Ishikawa (cell line): ENCODE measurements around the gene TFCP2L1.

Source experiments
- CEBPB ChIP-seq: IDR thresholded peaks from 2 replicates; pipeline ENCODE4 v1.6.1; 2012
- CREB1 ChIP-seq: IDR thresholded peaks from 2 replicates; pipeline ENCODE4 v1.6.1; 2012; ENCODE audit warnings: low read depth
- EGR1 ChIP-seq: IDR thresholded peaks from 2 replicates; pipeline ENCODE4 v1.6.1; 2012
- EP300 ChIP-seq: IDR thresholded peaks from 2 replicates; pipeline ENCODE4 v1.6.1; 2012; ENCODE audit warnings: borderline replicate concordance
- FOXM1 ChIP-seq: IDR thresholded peaks from 2 replicates; pipeline ENCODE4 v1.6.1; 2012; ENCODE audit warnings: low read depth, borderline replicate concordance
- MAX ChIP-seq: IDR thresholded peaks from 2 replicates; pipeline ENCODE4 v1.6.1; 2012
- NFIC ChIP-seq: IDR thresholded peaks from 2 replicates; pipeline ENCODE4 v1.6.1; 2012
- RAD21 ChIP-seq: IDR thresholded peaks from 2 replicates; pipeline ENCODE4 v1.6.1; 2012; ENCODE audit warnings: low read depth
- REST ChIP-seq: IDR thresholded peaks from 2 replicates; pipeline ENCODE4 v1.6.1; 2012; ENCODE audit warnings: low read depth, mild to moderate bottlenecking
- TAF1 ChIP-seq: IDR thresholded peaks from 2 replicates; pipeline ENCODE4 v1.6.1; 2012; ENCODE audit warnings: low read depth, mild to moderate bottlenecking
- TCF12 ChIP-seq: IDR thresholded peaks from 2 replicates; pipeline ENCODE4 v1.6.1; 2012; ENCODE audit warnings: low read depth
- TEAD4 ChIP-seq: IDR thresholded peaks from 2 replicates; pipeline ENCODE4 v1.6.1; 2012
- USF1 ChIP-seq: IDR thresholded peaks from 2 replicates; pipeline ENCODE4 v1.6.1; 2012
- YY1 ChIP-seq: IDR thresholded peaks from 2 replicates; pipeline ENCODE4 v1.6.1; 2012; ENCODE audit warnings: low read depth
- ZBTB7A ChIP-seq: IDR thresholded peaks from 2 replicates; pipeline ENCODE4 v1.6.1; 2012; ENCODE audit warnings: low read depth

TFCP2L1 gene

GRCh38 chr2:121187351-121187981, 97.5 kb downstream of the TFCP2L1 start:
- TF ChIP-seq CEBPB (no peak), MAX (no peak), TAF1 (no peak), EGR1 (no peak), CREB1 (no peak), RAD21 (no peak), ZBTB7A (no peak), TCF12 (no peak), EP300 (no peak), REST (no peak), TEAD4 (no peak), YY1 (no peak), NFIC (no peak)

DNA sequence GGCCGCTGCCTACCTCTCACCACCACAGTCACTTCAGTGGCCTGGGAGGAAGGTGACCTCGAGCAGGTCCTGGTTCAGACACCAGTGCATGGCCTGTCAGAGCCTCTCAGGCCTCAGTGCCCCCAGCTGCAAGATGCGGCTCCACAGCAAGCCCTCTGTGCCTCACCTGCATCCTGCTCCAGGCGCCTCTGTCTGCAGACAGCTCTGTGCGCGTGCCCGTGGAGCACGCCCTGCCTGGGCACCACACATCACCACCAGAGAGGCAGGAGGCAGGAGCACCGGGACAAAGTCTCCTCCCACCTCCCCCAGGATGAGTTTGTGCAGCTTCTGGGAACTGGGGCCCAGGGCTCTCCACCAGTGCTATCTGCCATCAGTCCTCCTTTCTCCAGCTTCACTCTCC, 98.7 kb downstream of the TFCP2L1 start:
- TF ChIP-seq FOXM1 (no peak), EGR1 (no peak), EP300 (no peak), RAD21 (no peak), NFIC (no peak)

DNA sequence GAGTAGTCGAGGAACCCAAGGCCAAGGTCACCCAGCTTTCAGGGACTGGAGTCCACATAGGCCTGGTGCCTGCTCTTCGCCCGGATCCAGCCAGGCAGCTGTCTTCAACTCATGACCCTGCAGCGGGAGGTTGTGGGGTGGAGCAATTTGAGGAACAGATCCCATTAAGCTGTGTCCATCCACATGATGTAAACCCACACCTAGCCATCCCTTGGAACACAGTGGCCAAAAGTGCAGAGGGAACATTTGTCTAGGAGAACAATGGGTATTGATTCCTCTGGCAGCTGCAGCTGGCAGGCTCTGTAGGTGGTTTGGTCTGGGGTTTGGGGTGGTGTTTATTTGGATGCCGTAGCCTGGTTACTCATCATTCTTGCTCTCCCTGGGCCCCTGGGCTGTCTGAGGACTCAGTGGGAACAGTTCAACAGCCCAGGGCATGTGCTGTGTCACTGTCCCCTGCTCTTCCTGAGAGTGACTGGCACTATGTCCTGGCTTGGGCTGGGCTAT, 99.4 kb downstream of the TFCP2L1 start:
- TF ChIP-seq EGR1: no peak
- no peak for TF ChIP-seq USF1
- TF ChIP-seq TCF12: peak; percentile 75
- peak; percentile 61 for TF ChIP-seq NFIC
- no peak for TF ChIP-seq YY1
- no peak for TF ChIP-seq REST

DNA sequence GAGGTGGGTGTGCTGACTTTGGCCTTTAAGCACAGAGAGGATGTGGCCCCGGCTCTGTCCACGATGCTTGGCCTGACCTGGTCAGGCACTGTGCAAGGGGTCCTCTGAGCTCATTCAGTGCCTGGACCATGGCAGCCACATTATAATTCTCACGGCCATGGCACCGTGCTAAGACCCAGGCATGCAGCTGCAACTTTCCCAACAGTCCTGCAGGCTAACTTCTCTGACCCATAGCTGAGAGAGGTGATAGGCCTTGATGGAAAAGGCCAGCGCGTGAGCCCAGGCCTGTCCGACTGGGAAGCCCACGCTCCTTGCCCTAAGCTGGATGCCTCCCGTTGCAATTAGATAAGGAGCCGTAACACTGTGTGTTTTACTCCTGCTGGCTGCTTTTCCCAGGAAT, 99.9 kb downstream of the TFCP2L1 start:
- no peak for TF ChIP-seq FOXM1
- TF ChIP-seq USF1: no peak
- TF ChIP-seq ZBTB7A: no peak
- no peak for TF ChIP-seq CREB1
- TF ChIP-seq CEBPB: no peak
- TF ChIP-seq MAX: no peak
- TF ChIP-seq TCF12: no peak
- no peak for TF ChIP-seq TAF1
- TF ChIP-seq RAD21: no peak
- TF ChIP-seq YY1: no peak

- TF ChIP-seq TAF1: no peak
- TF ChIP-seq EP300: no peak
- TF ChIP-seq YY1: no peak
- TF ChIP-seq REST: no peak
- TF ChIP-seq CEBPB: no peak
- no peak for TF ChIP-seq TCF12
- no peak for TF ChIP-seq NFIC
- TF ChIP-seq ZBTB7A: no peak
- TF ChIP-seq RAD21: no peak
These were observed 100.6 kb downstream of the TFCP2L1 start for GRCh38 chr2:121184248-121184862.
